Glomerular visceral epithelial cell (primary cell): ENCODE measurements around the gene ATP10A.

Experiments used
- DNase-seq: peaks from one replicate; pipeline ENCODE4 v3.0.0-alpha.2; 2016; ENCODE audit errors: extremely low spot score

The ATP10A gene

GRCh38 chr15:25684521-25685431 lies 178.4 kb downstream of the ATP10A start:
- peak; percentile 40 for DNase-seq

- no peak for DNase-seq
Observed at GRCh38 chr15:25683911-25684310, 179.2 kb downstream of the ATP10A start.

GRCh38 chr15:25683415-25683814 lies 179.7 kb downstream of the ATP10A start:
- DNase-seq: no peak

- DNase-seq: no peak
Observed at GRCh38 chr15:25682340-25682739, 180.8 kb downstream of the ATP10A start.

- DNase-seq: no peak
Observed at GRCh38 chr15:25680686-25681025, 182.5 kb downstream of the ATP10A start.

- DNase-seq: no peak
Observed at GRCh38 chr15:25679964-25680685, 183.0 kb downstream of the ATP10A start.

GRCh38 chr15:25679492-25679891 lies 183.6 kb downstream of the ATP10A start:
- no peak for DNase-seq

- DNase-seq: no peak
Observed at GRCh38 chr15:25678500-25678855, 184.6 kb downstream of the ATP10A start.

- no peak for DNase-seq
Observed at GRCh38 chr15:25677719-25678499, 185.2 kb downstream of the ATP10A start.

GRCh38 chr15:25676070-25676469 lies 187.1 kb downstream of the ATP10A start:
- no peak for DNase-seq

GRCh38 chr15:25675396-25675795 lies 187.7 kb downstream of the ATP10A start:
- no peak for DNase-seq

- DNase-seq: no peak
Observed at GRCh38 chr15:25674913-25675312, 188.2 kb downstream of the ATP10A start.

GRCh38 chr15:25673972-25674371 lies 189.2 kb downstream of the ATP10A start:
- no peak for DNase-seq

- no peak for DNase-seq
Observed at GRCh38 chr15:25673351-25673750, 189.8 kb downstream of the ATP10A start.

- DNase-seq: no peak
Observed at GRCh38 chr15:25671132-25671531, 192.0 kb downstream of the ATP10A start.

- DNase-seq: no peak
Observed at GRCh38 chr15:25670621-25671020, 192.5 kb downstream of the ATP10A start.

GRCh38 chr15:25670025-25670554 lies 193.0 kb downstream of the ATP10A start:
- DNase-seq: peak; percentile 39

- no peak for DNase-seq
Observed at GRCh38 chr15:25668901-25669300, 194.2 kb downstream of the ATP10A start.

GRCh38 chr15:25668236-25668795 lies 194.8 kb downstream of the ATP10A start:
- no peak for DNase-seq

GRCh38 chr15:25667829-25668228 lies 195.3 kb downstream of the ATP10A start:
- DNase-seq: no peak

- DNase-seq: no peak
Observed at GRCh38 chr15:25665913-25666312, 197.2 kb downstream of the ATP10A start.

- no peak for DNase-seq
Observed at GRCh38 chr15:25664761-25665160, 198.4 kb downstream of the ATP10A start.
